22Rv1 (cell line): ENCODE data around the gene XRN2.
"Not testable (repeated sequence)": the region's sequence is repeated elsewhere in the genome, so short reads cannot be mapped to it uniquely, and the experiment has no call there.

Source experiments
- H3K27ac ChIP-seq: fragments of 450-650 bp; 2 replicates; pipeline ENCODE4 v1.5.1; 2017
- CTCF ChIP-seq: fragments of 450-650 bp; IDR thresholded peaks from 2 replicates; pipeline ENCODE4 v1.5.1; 2017; ENCODE audit warnings: mild to moderate bottlenecking
- ZFX ChIP-seq: fragments of 450-650 bp; IDR thresholded peaks from 2 replicates; pipeline ENCODE4 v1.6.1; 2017; ENCODE audit warnings: antibody characterized with exemption, borderline replicate concordance

XRN2 gene

GRCh38 chr20:21397341-21398108, 94.4 kb downstream of the XRN2 start, which contains the start of gene NKX2-4:
Gene NKX2-4, minus strand, starts transcription at chr20:21397526. Its CDS starts 127 bp downstream, at chr20:21397399.
- H3K27ac ChIP-seq, result no peak within 1 kb of the TSS
- no peak for TF ChIP-seq CTCF
- no peak for TF ChIP-seq ZFX

- no peak for TF ChIP-seq ZFX
- TF ChIP-seq CTCF, result no peak
- H3K27ac ChIP-seq, result no peak overlapping the region
Observed at GRCh38 chr20:21398109-21399004, 95.2 kb downstream of the XRN2 start.

- TF ChIP-seq CTCF (no peak), ZFX (no peak)
- H3K27ac ChIP-seq, result no peak overlapping the region
Observed at GRCh38 chr20:21399005-21399475, 95.9 kb downstream of the XRN2 start.

GRCh38 chr20:21411725-21412124, 108.6 kb downstream of the XRN2 start:
- no peak overlapping the region for H3K27ac ChIP-seq
- TF ChIP-seq ZFX, result no peak
- no peak for TF ChIP-seq CTCF

GRCh38 chr20:21413996-21414395, 110.9 kb downstream of the XRN2 start:
- not testable (repeated sequence) for H3K27ac ChIP-seq

- H3K27ac ChIP-seq, result not testable (repeated sequence)
Observed at GRCh38 chr20:21419147-21419546, 116.0 kb downstream of the XRN2 start.

- TF ChIP-seq ZFX (no peak), CTCF (no peak)
- H3K27ac ChIP-seq, result no peak overlapping the region
Observed at GRCh38 chr20:21421601-21422236, 118.6 kb downstream of the XRN2 start.

- H3K27ac ChIP-seq, result not testable (repeated sequence)
Observed at GRCh38 chr20:21423712-21424111, 120.6 kb downstream of the XRN2 start.
